Esophagus muscularis mucosa (tissue), 4 donors: ENCODE measurements around the gene PAPOLG.

Source experiments
- CTCF ChIP-seq, 3 experiments: fragments of 200-600 bp in 2 of 3; fragments of 450-650 bp in 1 of 3; sonication (generic) in 2 of 3; IDR thresholded peaks; one replicate each; pipeline ENCODE4 v1.5.1; 2017 to 2019; ENCODE audit warnings: antibody characterized with exemption in 3 of 3, mild to moderate bottlenecking in 2 of 3, moderate library complexity in 1 of 3
- EP300 ChIP-seq: sonication (generic); formaldehyde crosslinking; IDR thresholded peaks from one replicate; pipeline ENCODE4 v1.6.1; 2017; ENCODE audit warnings: antibody characterized with exemption
- POLR2A ChIP-seq: fragments of 450-650 bp; IDR thresholded peaks from one replicate; pipeline ENCODE4 v1.6.1; 2017; ENCODE audit warnings: antibody characterized with exemption, moderate library complexity, mild to moderate bottlenecking, low read depth
- POLR2AphosphoS5 ChIP-seq, 2 donors: sonication (generic); formaldehyde crosslinking; IDR thresholded peaks; one replicate each; pipeline ENCODE4 v1.6.1; 2017; ENCODE audit warnings: antibody characterized with exemption in 2 of 2

GRCh38 chr2:60832621-60833020 lies 76.6 kb downstream of the PAPOLG start:
- TF ChIP-seq CTCF (IDR thresholded peaks at IDR 0.05) = no peak
- TF ChIP-seq EP300 = no peak
- no peak for TF ChIP-seq POLR2A
- TF ChIP-seq POLR2AphosphoS5 (IDR thresholded peaks at IDR 0.05) = no peak
